ENCODE measurements around the gene SLC7A10.
"Not testable (repeated sequence)": the region's sequence is repeated elsewhere in the genome, so short reads cannot be mapped to it uniquely, and the experiment has no call there.

Gene SLC7A10

DNA sequence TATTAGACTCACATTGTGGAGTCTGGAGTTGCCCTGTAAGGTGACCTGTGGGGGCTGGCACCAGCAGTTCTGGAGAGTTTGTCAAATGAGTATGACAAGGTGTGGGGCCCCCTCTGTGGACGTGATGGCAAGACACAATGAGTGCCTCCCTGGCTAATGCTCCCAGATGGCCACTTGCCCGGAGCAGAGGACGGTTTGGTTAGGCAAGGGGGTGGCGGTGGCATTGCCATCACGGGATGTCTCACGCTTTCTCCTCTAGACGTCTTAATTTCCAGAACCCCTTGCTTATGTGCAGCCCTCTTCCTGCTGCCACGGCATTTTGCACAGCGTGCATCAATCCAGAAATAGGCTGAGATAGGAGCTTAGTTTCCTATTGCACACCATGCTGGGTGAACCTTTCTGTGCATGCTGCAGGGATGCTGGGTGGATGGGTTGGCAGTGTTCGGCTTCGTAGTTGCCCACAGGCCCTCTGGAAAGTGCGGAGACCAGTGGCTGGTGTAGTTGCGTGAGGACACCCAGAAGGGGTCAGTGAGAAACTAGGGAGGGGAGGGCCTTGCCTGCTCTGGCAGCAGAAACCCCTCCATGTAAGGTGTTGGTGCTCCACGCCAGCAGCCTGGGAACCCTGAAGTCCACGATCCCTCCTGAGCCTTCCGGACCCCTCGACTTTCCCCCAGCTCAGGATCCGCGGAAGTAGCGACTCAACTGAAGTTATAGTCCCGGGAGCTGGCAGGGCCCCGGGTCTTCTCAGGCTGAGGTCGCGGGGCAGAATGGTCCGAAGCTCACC, 49.6 kb downstream of the SLC7A10 start:
- H3K4me3 ChIP-seq (ENCODE audit: low read depth in 1 of 2, low read length in 2 of 2) = peak overlapping the region; percentile 79 to 92
- no peaks in the 10 kb centered on the region for H3K9me3 ChIP-seq (ENCODE audit: low read length)
- peak overlapping the region; percentile 97 for H3K27ac ChIP-seq (ENCODE audit: low read depth, low read length)
- H3K36me3 ChIP-seq (ENCODE audit: insufficient read depth, low read length) = no peaks in the 10 kb centered on the region
- H3K27me3 ChIP-seq (ENCODE audit: control insufficient read depth in 1 of 2, insufficient read depth in 2 of 2, low read length in 2 of 2) = no peaks in the 10 kb centered on the region
- H3K9ac ChIP-seq (ENCODE audit: low read length) = peak overlapping the region; percentile 93
- H3K4me1 ChIP-seq (ENCODE audit: insufficient read depth, low read length) = peaks cover 17% of the 10 kb centered on the region

DNA sequence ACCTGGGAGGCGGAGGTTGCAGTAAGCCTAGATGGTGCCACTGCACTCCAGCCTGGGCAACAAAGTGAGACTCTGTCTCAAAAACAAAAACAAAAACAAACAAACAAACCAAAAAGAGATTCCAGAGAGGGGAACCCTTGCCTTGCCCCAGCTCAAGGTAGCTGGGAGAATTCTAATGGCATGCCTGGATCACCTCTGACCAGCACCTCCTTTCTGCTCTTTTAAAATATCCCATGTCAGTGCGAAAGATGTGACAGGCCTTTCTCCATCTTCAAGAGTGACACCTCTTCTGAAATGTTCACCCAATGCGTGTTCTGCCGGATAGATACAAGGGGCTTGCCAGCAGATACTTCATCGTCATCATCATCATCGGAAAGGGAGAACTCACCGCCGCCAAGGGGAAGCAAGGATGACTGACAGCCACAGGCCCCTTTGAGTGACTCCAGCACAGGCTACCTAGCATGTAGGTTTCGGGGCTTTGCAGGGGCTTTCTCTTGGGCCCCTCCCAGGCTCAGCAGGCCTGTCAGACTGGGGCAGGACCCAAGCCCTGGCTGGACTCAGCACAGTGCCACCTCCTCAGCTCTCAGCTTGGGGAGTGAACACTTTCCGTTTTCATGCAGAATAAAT, 50.4 kb downstream of the SLC7A10 start:
- H3K9me3 ChIP-seq (ENCODE audit: low read length) = no peaks in the 10 kb centered on the region
- no peaks in the 10 kb centered on the region for H3K36me3 ChIP-seq (ENCODE audit: insufficient read depth, low read length)
- no peak overlapping the region for H3K9ac ChIP-seq (ENCODE audit: low read length)
- H3K27ac ChIP-seq (ENCODE audit: low read depth, low read length) = peak overlapping the region; percentile 59
- H3K4me3 ChIP-seq (ENCODE audit: low read depth in 1 of 2, low read length in 2 of 2) = peak overlapping the region in 1 of 2 donors; percentile 92
- H3K27me3 ChIP-seq (ENCODE audit: control insufficient read depth in 1 of 2, insufficient read depth in 2 of 2, low read length in 2 of 2) = no peaks in the 10 kb centered on the region
- H3K4me1 ChIP-seq (ENCODE audit: insufficient read depth, low read length) = peaks cover 17% of the 10 kb centered on the region

DNA sequence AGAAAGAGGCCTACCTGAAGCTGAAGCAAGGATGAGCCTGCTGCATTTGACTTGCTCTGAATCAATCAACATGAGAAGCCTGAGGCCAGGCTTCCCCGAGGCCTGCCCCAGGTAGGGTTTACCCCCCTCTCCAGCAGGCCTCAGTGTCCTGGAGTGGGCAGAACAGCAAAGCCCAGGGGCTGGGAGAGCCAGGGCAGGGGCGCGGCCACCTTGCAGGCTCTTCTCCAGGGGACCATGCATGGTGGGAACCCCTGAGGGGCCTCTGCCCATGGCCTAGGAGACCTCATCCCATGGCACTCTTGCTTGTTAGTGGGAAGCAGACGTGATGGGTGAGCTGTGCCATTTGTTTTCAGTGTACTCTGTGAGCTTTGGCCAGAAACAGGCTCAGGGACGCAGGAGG, 51.5 kb downstream of the SLC7A10 start:
- Histone ChIP-seq H3K9me3 (ENCODE audit: low read length) (no peaks in the 10 kb centered on the region), H3K36me3 (ENCODE audit: insufficient read depth, low read length) (no peaks in the 10 kb centered on the region), H3K9ac (ENCODE audit: low read length) (no peak overlapping the region), H3K4me3 (ENCODE audit: low read depth in 1 of 2, low read length in 2 of 2) (no peak overlapping the region), H3K4me1 (ENCODE audit: insufficient read depth, low read length) (peaks cover 17% of the 10 kb centered on the region), H3K27ac (ENCODE audit: low read depth, low read length) (no peak overlapping the region), H3K27me3 (ENCODE audit: control insufficient read depth in 1 of 2, insufficient read depth in 2 of 2, low read length in 2 of 2) (no peaks in the 10 kb centered on the region)

DNA sequence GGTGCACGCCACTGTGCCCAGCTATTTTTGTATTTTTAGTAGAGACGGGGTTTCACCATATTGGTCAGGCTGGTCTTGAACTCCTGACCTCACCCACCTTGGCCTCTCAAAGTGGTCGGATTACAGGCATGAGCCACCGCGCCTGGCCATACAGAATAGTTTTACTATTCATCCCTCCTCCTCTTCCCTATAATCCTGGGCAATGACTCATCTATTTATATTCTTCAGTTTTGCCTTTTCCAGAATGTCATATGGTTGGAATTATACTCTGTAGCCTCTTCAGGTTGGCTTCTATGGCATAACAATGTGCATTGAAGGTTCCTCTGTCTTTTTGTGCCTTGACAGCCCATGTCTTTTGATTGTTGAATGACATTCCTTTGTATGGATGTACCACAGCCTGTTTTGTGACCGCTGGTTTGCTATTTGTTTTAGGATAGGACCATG, 53.7 kb downstream of the SLC7A10 start:
- no peaks in the 10 kb centered on the region for H3K9me3 ChIP-seq (ENCODE audit: low read length)
- peaks cover 11% of the 10 kb centered on the region for H3K4me1 ChIP-seq (ENCODE audit: insufficient read depth, low read length)
- no peaks in the 10 kb centered on the region for H3K27me3 ChIP-seq (ENCODE audit: control insufficient read depth in 1 of 2, insufficient read depth in 2 of 2, low read length in 2 of 2)
- no peak overlapping the region for H3K27ac ChIP-seq (ENCODE audit: low read depth, low read length)
- no peak overlapping the region for H3K9ac ChIP-seq (ENCODE audit: low read length)
- H3K36me3 ChIP-seq (ENCODE audit: insufficient read depth, low read length) = no peaks in the 10 kb centered on the region
- no peak overlapping the region for H3K4me3 ChIP-seq (ENCODE audit: low read depth in 1 of 2, low read length in 2 of 2)

DNA sequence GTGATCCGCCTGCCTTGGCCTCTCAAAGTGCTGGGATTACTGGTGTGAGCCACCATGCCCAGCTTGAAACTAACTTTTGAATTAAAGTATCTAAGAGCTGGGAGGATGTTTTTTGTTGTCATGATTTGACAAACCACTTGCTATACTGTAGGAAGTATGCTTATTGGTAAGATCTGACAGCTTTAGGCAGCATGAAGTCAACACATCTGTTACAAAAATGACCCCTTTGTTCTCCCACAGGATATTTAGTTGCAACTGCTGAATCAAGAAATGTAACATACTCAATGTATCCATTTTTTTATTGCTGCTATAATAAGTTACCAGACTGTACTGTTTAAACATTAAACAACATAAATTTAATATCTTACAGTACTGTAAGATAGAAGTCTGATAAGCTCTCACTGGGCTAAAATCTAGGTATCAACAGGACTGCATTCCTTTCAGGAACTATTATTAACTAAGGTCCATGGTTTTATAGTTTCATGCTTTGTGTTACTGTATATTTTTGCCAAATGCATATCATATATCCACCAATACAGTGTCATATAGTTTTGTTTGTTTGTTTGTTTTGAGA, 54.3 kb downstream of the SLC7A10 start:
- no peaks in the 10 kb centered on the region for H3K36me3 ChIP-seq (ENCODE audit: insufficient read depth, low read length)
- H3K9me3 ChIP-seq (ENCODE audit: low read length) = no peaks in the 10 kb centered on the region
- H3K4me1 ChIP-seq (ENCODE audit: insufficient read depth, low read length) = peaks cover 11% of the 10 kb centered on the region
- H3K27ac ChIP-seq (ENCODE audit: low read depth, low read length) = no peak overlapping the region
- H3K9ac ChIP-seq (ENCODE audit: low read length) = no peak overlapping the region
- H3K4me3 ChIP-seq (ENCODE audit: low read depth in 1 of 2, low read length in 2 of 2) = no peak overlapping the region
- no peaks in the 10 kb centered on the region for H3K27me3 ChIP-seq (ENCODE audit: control insufficient read depth in 1 of 2, insufficient read depth in 2 of 2, low read length in 2 of 2)

DNA sequence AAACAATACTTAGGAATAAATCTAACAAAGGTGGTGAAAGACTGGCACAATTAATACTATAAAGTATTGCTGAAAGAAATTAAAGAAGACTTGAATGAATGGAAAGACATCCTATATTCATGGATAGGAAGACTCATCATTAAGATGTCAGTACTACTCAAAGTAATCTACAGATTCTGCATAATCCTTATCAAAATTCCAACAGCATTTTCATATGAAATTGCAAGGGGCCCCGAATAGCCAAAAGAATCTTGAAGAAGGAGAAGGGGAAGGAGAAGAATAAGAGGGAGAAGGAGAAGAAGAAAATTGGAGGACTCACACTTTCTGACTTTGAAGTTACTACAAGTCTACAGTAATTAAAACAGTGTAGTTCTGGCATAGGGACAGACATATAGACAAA, 57.1 kb downstream of the SLC7A10 start:
- Histone ChIP-seq H3K4me1 (ENCODE audit: insufficient read depth, low read length) (no peaks in the 10 kb centered on the region), H3K9me3 (ENCODE audit: low read length) (no peaks in the 10 kb centered on the region), H3K9ac (ENCODE audit: low read length) (no peak overlapping the region), H3K27ac (ENCODE audit: low read depth, low read length) (no peak overlapping the region), H3K36me3 (ENCODE audit: insufficient read depth, low read length) (no peaks in the 10 kb centered on the region), H3K4me3 (ENCODE audit: low read depth in 1 of 2, low read length in 2 of 2) (no peak overlapping the region), H3K27me3 (ENCODE audit: control insufficient read depth in 1 of 2, insufficient read depth in 2 of 2, low read length in 2 of 2) (no peaks in the 10 kb centered on the region)

DNA sequence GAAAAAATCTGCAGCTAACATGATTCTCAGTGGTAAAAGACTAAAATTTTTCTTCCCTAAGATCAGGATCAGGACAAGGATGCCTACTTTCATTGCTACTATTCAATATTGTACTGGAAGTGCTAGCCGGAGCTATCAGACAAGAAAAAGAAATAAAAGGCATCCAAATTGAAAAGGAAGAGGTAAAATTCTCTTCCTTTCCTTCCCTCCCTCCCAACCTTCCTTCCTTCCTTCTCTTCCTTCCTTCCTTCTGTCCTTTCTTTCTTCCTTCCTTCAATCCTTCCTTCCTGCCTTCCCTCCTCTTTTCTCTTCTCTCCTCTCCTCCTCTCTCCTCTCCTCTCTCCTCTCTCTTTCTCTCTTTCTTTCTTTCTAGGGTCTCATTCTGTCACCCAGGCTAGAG, 58.2 kb downstream of the SLC7A10 start:
- Histone ChIP-seq H3K27me3 (ENCODE audit: control insufficient read depth in 1 of 2, insufficient read depth in 2 of 2, low read length in 2 of 2) (no peaks in the 10 kb centered on the region), H3K9ac (ENCODE audit: low read length) (no peak overlapping the region), H3K36me3 (ENCODE audit: insufficient read depth, low read length) (no peaks in the 10 kb centered on the region), H3K9me3 (ENCODE audit: low read length) (no peaks in the 10 kb centered on the region), H3K4me3 (ENCODE audit: low read depth in 1 of 2, low read length in 2 of 2) (no peak overlapping the region), H3K4me1 (ENCODE audit: insufficient read depth, low read length) (no peaks in the 10 kb centered on the region), H3K27ac (ENCODE audit: low read depth, low read length) (no peak overlapping the region)

DNA sequence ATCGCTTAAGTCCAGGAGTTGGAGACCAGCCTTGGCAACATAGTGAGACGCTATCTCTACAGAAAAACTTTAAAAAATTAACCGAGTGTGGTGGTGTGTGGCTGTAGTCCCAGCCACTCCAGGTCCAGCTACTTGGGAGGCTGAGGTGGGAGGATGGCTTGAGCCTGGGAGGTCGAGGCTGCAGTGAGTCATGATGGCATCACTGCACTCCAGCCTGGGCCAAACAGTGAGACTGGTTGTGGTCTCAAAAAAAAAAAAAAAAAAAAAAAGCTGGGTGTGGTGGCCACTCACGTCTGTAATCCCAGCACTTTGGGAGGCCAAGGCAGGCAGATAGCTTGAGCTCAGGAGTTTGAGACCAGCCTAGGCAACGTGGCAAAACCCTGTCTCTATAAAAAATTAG, 59.6 kb downstream of the SLC7A10 start:
- H3K4me1 ChIP-seq (ENCODE audit: insufficient read depth, low read length); H3K4me3 ChIP-seq (ENCODE audit: low read depth in 1 of 2, low read length in 2 of 2); H3K27me3 ChIP-seq (ENCODE audit: control insufficient read depth in 1 of 2, insufficient read depth in 2 of 2, low read length in 2 of 2); H3K9ac ChIP-seq (ENCODE audit: low read length); H3K27ac ChIP-seq (ENCODE audit: low read depth, low read length); H3K36me3 ChIP-seq (ENCODE audit: insufficient read depth, low read length); H3K9me3 ChIP-seq (ENCODE audit: low read length): not testable (repeated sequence)

DNA sequence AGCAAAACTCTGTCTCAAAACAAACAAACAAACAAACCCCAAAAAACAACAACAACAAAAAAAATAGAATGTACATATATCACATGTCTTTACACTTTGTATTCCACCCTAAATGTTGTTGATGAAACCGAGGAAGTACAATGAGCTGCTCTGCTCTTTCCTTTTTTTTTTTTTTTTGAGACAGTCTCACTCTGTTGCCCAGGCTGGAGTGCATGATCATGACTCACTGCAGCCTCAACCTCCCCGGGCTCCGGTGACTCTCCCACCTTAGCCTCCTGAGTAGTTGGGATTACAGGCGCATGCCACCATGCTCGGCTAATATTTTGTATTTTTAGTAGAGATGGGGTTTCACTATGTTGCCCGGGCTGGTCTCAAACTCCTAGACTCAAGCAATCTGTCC, 62.2 kb downstream of the SLC7A10 start:
- no peak overlapping the region for H3K4me3 ChIP-seq (ENCODE audit: low read depth in 1 of 2, low read length in 2 of 2)
- H3K36me3 ChIP-seq (ENCODE audit: insufficient read depth, low read length) = no peaks in the 10 kb centered on the region
- H3K27me3 ChIP-seq (ENCODE audit: control insufficient read depth in 1 of 2, insufficient read depth in 2 of 2, low read length in 2 of 2) = no peaks in the 10 kb centered on the region
- H3K27ac ChIP-seq (ENCODE audit: low read depth, low read length) = no peak overlapping the region
- H3K9ac ChIP-seq (ENCODE audit: low read length) = no peak overlapping the region
- no peaks in the 10 kb centered on the region for H3K9me3 ChIP-seq (ENCODE audit: low read length)
- H3K4me1 ChIP-seq (ENCODE audit: insufficient read depth, low read length) = no peaks in the 10 kb centered on the region

DNA sequence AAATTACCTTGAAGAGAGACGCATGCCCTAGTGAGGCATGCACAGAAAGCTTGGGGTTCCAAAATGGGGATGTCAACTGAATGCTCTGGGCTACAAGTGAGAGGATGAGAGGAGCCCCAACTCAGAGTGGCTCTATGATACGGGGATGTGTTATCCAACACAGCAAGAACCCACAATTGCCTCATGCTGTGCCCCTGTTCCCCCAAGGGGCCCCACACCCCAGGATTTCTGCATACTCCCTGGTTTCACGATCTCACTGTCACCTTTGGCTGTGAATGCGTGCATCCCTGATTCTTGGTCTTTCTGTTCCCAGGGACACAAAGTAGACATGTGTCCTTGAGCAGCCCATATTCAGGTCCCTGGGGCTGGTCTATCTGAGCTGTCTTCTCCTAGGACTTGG, 64.4 kb downstream of the SLC7A10 start:
- Histone ChIP-seq H3K36me3 (ENCODE audit: insufficient read depth, low read length) (no peaks in the 10 kb centered on the region), H3K4me3 (ENCODE audit: low read depth in 1 of 2, low read length in 2 of 2) (no peak overlapping the region), H3K27ac (ENCODE audit: low read depth, low read length) (no peak overlapping the region), H3K9me3 (ENCODE audit: low read length) (no peaks in the 10 kb centered on the region), H3K27me3 (ENCODE audit: control insufficient read depth in 1 of 2, insufficient read depth in 2 of 2, low read length in 2 of 2) (no peaks in the 10 kb centered on the region), H3K9ac (ENCODE audit: low read length) (no peak overlapping the region), H3K4me1 (ENCODE audit: insufficient read depth, low read length) (no peaks in the 10 kb centered on the region)

DNA sequence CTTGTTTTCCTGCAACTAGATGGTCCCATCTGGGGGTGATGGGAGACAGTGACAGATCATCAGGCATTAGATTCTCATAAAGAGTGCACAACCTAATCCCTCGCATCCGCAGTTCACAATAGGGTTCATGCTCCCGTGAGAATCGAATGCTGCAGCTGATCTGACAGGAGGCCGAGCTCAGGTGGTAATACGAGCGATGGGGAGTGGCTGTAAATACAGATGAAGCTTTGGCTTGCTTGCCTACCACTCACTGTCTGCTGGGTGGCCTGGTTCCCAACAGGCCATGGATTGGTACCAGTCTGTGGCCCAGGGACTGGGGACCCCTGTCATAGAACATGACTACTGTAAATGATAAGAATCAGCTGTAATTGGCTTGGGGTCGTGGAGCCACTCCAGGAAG, 65.8 kb downstream of the SLC7A10 start:
- no peak overlapping the region for H3K4me3 ChIP-seq (ENCODE audit: low read depth in 1 of 2, low read length in 2 of 2)
- H3K36me3 ChIP-seq (ENCODE audit: insufficient read depth, low read length) = no peaks in the 10 kb centered on the region
- H3K27me3 ChIP-seq (ENCODE audit: control insufficient read depth in 1 of 2, insufficient read depth in 2 of 2, low read length in 2 of 2) = no peaks in the 10 kb centered on the region
- no peak overlapping the region for H3K27ac ChIP-seq (ENCODE audit: low read depth, low read length)
- no peaks in the 10 kb centered on the region for H3K9me3 ChIP-seq (ENCODE audit: low read length)
- no peaks in the 10 kb centered on the region for H3K4me1 ChIP-seq (ENCODE audit: insufficient read depth, low read length)
- H3K9ac ChIP-seq (ENCODE audit: low read length) = no peak overlapping the region
